ENCODE data around the gene TEAD4.

TEAD4 gene

DNA sequence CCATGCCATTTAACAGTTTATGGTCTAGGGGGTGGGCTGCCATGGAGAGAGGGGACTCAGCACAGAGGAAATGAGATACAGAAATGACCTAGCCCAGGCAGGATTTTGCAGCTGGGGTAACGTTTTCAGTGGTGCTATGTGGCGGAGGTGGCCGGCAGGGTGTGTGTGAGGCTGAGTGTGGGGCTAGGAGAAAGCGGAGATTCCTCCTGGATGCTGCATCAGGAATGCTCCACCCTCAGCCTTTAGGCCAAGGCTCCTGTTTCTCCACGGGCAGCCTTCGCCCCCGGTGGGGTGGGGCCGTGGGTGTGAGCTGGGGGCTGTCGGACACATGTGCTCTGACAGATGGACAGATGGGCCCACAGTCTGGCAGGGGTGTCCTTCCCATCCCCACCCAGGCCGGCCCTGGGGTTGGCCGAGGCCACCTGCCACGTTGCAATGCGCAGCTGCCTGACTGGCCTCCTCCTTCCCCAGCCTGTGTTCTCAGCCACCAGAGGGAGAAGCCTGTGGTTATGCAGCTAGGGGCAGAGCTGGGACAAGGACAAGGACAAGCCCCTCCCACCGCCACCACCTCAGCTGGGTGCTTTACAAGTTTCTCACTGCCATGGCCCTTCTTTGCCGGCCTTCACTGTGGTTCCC is 44.3 kb downstream of the TEAD4 start:
- DNase-seq, result no peak

DNA sequence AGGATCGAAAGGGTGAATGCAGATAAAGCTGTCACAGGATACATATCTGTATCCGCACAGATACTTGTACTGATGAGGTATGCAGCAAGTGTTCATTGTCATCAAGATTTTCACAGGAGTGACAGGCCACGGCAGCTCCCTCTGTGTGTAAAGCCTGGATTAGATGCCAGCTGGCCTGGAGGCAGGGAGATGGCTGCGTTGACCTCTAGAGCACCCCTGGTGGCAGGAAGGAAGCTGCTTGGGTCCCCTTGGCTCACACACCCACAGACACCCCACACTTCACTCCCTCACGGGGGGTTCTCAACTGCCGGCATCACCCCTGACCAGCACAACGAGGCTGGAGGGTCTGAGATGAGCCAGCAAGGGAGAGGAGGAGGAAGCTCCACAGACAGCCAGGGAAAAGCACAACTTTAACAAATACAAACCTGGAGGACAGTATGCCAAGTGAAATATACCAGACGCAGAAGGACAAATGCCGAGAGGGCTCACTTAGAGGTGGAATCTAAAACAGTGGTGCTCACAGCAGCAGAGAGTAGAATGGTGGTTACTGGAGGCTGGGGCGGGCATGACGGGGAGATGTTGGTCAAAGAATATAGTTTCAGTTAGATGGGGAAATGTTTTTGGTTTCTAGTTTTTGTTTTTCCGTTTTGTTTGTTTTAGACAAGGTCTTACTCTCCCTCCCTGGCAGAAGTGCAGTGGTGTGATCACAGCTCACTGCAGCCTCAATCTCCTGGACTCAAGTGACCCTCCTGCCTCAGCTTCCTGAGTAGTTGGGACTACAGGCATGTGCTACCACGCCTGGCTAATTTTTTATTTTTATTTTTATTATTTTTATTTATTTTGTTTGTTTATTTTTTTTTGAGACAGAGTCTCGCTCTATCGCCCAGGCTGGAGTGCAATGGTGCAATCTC is 45.7 kb downstream of the TEAD4 start:
- no peak for DNase-seq

DNA sequence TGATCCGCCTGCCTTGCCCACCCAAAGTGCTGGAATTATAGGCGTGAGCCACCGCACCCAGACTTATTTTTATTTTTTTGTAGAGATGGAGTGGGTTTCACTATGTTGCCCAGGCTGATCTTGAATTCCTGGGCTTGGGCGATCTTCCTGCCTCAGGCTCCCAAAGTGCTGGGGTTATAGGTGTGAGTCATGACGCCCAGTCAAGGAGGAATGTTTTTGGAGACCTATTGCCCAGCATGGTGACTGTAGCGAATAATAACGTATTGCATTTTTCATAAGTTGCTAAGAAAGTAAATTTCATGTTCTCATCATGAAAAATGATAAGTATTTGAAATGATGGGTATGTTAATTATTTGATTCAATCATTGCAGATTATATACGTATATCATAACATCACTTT is 46.5 kb downstream of the TEAD4 start:
- no peak for DNase-seq

DNA sequence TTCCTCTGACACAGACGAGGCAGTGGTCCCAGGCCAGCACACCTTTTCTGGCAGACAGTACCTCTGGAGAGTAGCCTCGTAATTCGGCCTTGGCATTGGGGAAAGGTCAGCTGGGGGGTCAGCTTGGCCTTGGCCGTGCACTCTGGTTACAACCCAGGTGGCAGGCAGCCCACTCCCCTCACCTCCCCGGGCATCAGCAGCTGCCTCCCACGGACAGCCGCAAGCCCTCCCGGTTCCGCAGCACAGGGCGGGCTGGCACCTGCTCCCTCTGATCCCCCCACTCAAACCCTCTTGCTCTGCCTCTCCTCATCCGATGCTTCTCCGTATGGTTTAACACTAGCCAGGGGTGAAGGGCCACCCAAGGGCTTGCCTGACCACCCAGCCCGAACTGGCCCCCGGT is 50.6 kb downstream of the TEAD4 start:
- no peak for DNase-seq

DNA sequence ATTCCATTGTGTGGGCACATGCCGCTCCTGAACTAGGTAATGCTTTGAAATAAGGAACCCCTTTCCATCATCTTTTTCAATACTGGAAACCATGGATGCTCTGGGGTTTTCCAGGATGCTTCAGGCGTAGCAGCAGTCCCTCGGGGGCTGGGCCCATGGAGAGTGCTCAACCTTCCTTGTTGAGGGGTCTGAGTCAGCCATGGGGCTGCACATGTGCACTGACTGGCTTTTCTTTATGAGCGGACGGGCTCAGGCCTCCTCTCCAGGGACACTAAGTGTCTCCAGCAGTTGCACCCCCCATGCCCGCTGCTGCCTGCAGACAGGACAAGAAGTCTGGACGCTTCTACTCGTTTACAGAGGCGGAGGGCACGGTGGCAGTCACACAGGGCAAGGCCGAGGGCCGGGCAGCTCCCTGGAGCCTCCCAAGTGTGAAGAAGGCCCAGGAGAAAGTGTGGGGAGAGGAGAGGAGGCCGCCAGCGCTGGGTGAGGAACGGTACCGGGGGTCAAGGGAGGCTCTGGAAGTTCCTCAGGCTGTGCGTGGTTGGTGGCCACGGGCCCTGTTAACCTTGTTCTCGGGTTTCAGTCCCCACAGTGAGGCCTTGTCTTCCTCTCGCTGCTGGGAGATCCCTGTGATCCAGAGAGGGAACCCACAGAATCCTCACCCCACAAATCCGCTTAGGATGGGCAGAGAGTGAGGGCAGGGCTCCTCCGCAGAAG is 51.2 kb downstream of the TEAD4 start:
- no peak for DNase-seq

DNA sequence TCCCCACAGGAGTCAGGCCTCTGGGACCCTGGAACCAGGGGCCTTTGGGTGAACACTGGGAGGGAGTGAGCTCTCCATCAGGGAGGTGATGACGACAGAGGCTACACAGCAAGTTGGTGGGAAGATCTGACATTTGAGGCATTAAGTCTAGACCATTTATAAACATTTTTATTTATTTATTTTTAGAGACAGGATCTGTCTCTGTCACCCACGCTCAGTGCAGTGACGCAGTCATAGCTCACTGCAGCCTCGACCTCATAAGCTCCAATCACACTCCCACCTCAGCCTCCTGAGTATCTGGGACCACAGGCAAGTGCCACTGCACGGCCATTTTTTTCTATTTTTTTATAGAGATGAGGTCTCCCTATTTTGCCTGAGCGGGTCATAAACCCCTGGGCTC is 53.6 kb downstream of the TEAD4 start:
- DNase-seq, result no peak

DNA sequence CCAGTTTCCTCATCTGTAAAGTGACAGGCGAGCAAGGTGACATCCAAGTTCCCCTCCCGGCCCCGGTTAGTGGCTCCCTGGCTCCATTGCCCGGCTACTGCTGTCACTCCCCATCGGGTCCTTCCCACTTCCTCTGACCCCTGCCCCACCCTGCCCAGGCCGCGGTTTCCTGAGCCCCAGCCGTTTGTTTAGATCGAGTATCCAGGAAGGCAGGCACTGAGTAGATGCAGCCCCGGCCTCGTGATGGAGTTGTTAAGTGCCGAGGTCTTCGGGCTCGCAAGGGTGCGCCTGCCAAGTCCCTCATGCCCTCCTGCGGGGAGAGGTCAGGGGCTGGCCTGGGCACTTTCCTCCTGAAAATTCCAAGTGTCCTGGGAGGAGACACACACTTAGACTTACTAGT is 55.4 kb downstream of the TEAD4 start:
- DNase-seq, result no peak

GRCh38 chr12:3015356-3015755 is 56.2 kb downstream of the TEAD4 start:
- DNase-seq, result no peak

GRCh38 chr12:3016191-3016590 is 57.0 kb downstream of the TEAD4 start:
- DNase-seq, result no peak

- no peak for DNase-seq
Measured at GRCh38 chr12:3017281-3017680, 58.1 kb downstream of the TEAD4 start.

- no peak for DNase-seq
Measured at GRCh38 chr12:3018284-3019004, 59.2 kb downstream of the TEAD4 start.

DNA sequence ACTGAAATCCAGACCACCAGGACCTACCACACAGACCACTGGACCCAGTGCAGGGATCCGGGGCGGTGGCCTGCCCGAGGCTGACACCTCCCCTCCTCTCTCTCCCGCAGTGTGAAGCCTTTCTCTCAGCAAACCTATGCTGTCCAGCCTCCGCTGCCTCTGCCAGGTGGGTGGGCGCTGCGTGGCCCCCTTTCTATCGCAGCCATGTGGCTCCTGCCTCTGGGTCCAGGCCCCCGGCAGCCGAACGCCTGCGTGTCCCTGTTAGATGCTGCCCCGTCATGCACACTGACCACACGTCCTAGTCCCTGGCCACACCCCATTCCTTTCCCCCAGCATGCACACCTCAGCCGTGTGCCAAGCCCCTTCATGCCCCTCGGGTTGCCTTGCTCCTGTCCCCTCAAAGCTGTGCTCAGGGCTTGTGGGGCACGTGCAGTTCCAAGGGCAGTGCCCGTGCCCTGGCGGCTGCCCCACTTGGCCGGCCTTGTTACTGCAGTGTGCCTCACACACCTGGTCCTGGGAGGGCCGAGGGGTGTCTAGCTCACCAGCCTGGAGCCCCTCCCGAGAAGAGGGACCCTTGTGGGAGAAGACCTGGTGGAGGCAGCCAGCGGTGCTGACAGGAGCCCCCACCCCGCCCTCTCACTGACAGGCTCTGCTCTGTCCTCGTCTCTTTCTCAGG is 59.9 kb downstream of the TEAD4 start:
- no peak for DNase-seq

DNA sequence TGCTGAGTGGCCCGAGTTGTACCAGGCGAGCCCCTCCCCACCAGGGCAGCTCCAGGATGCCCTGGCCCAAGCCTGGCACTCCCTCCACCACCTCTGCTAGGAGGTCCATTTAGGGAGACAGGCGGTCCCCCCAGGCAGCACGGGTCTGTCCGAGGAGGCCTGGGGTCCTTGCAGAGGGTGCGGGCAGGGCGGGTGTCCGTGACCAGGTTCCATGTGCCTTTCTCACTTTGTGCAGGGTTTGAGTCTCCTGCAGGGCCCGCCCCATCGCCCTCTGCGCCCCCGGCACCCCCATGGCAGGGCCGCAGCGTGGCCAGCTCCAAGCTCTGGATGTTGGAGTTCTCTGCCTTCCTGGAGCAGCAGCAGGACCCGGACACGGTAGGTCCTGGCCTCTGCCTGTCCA is 61.2 kb downstream of the TEAD4 start:
- DNase-seq, result no peak

GRCh38 chr12:3020850-3021435 is 61.7 kb downstream of the TEAD4 start:
- no peak for DNase-seq

- DNase-seq, result no peak
Measured at GRCh38 chr12:3022411-3022810, 63.2 kb downstream of the TEAD4 start.

DNA sequence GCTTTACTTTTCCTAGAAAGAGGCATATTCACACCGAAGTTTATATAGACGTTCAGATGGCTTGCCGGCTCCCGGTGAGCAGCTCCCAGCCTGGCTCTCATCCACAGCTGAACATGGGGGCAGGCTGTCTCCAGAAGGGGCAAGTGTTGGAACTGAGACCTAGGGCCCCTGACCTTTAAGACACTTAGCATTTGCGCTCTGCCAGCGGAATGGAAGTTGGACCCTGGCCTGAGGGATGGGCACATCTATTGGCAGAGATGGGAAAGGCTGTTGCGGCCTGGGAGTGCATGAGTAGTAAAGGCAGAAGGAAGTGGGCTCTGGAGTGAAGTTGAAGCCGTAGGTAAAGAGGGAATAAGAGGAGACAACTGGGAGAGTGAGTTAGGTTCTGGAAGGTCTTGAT is 63.8 kb downstream of the TEAD4 start:
- DNase-seq, result no peak

- DNase-seq, result no peak
Measured at GRCh38 chr12:3028108-3028507, 68.9 kb downstream of the TEAD4 start.

DNA sequence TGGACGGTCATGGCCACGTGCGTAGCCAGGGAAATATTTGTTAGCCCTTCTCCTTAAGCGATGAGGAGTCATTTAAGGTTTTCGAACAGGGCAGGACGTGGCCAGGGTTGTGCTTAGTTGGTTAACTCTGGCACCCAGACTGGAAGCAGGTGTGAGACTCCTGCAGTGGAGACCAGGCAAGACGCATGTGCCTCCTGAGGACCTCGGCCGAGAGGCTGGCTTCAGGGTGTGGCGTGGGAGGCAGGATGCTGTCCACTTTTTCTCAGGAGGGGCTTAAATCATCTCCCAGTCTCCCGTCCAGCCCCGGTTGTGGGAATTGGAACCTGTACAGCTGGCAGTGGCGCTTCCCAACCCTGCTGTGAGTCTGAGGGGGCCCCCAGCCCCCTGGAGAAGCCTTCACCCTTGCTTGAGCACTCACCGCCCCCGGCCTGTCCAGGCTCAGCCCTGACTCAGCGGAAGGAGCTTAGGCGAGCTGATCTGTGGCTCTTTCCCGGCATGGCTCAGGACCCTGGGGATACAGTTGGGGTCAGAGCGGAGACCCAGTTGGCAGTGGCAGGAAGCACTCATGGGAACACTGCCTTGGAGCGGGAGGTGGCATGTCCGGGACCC is 71.7 kb downstream of the TEAD4 start:
- DNase-seq, result no peak

DNA sequence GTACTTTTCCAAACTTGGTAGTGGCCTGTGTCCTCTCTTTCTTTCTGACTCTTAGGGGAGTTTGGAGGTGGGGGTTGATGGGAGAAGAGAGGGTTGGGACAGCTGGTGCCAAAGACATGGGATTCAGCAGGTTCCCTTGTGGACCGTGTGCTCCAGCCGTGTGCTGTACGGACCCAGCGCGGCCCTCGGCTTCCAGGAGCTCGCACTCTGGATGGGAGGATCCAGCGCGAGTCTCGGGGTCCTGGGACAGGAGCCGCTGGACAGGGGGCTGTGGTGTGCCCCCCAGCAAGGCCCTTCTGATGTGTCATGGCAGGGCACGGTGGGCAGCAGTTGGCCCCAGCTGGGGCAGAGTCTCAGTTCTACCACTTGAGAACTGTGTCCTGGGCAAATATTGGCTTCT is 73.0 kb downstream of the TEAD4 start:
- no peak for DNase-seq

DNA sequence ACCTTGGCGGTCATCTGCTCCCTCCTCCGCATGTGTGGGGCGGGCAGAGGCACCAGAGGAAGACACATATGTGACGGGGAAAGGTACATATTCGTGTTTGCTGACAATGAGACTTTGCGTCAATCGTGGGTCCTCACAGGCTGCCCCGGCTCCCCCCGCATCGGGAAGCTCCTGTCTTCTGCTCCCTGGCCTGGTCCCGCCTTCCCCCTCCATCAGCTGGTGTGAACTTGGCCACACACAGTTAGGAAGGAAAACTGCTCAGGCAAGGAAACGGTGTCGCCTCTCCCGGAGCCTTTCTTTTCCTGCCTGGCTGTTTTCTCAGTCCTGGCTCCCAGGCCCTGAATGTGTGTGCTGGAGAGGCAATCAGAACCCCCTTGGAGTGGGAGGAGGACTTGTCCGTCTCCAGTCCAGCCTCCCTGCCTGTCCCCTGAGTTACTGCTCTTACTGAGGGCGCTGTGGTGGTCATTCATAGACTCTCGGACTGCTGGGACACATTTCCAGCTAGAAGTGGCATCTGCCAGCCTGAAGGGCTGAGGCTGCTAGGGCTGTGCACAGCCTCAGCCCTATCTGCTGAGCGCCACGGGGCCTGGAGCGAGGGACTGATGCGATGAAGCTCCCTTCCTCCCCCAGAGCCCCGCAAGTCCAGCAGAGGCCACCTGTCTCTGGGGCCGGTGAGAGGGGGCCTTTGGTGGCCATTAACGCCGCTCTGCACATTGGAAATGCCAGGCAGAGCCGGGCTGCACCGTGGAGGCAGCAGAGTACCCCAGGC is 73.8 kb downstream of the TEAD4 start:
- no peak for DNase-seq

GRCh38 chr12:3033539-3033867 is 74.3 kb downstream of the TEAD4 start:
- DNase-seq, result no peak

Data from NCI-H1930 (cell line).